Left lobe of liver (tissue), 2 donors: Measurements from ENCODE around the gene KCTD12. TPM values are rescaled to one million over a fixed set of nuclear protein-coding genes. Genes with fewer than 3 reads are reported as not detected.
A peak's percentile ranks its signal among the peaks of the same experiment; 100 is the strongest.
"Not testable (repeated sequence)": the region's sequence is repeated elsewhere in the genome, so short reads cannot be mapped to it uniquely, and the experiment has no call there.

Experiments
- ATAC-seq: fragments of 200-7000 bp; cut with Tn5 transposase; one replicate; pipeline ENCODE4 v1.9.1; 2020; ENCODE audit warnings: mild to moderate bottlenecking, moderate library complexity
- DNase-seq: peaks from one replicate; pipeline ENCODE4 v3.0.0-alpha.2; 2020; ENCODE audit warnings: low spot score
- total RNA-seq: library from RNA; stranded (reverse); gene quantifications from one replicate; pipeline ENCODE4 v1.2.1, GENCODE V29; 2021
- donor health status: DM: no; HTN: no; CAD: no; lungs with moderate emphysema.
- donor health status: DM: no; HTN: yes; CAD: no.

KCTD12 gene
- 3.7 TPM for total RNA-seq

- DNase-seq (peak; percentile 71), ATAC-seq (peak; percentile 84)
Measured at GRCh38 chr13:76886292-76887075, at the start of gene KCTD12. TSS of gene KCTD12 (minus strand) at chr13:76886405. CDS start at chr13:76886148, 257 bp downstream.

GRCh38 chr13:76934671-76935070 is 48.5 kb upstream of the KCTD12 start:
- DNase-seq: no peak
- no peak for ATAC-seq

GRCh38 chr13:76932076-76932475 is 45.9 kb upstream of the KCTD12 start:
- DNase-seq (no peak), ATAC-seq (no peak)

GRCh38 chr13:76929851-76930374 is 43.7 kb upstream of the KCTD12 start:
- DNase-seq (no peak), ATAC-seq (no peak)

GRCh38 chr13:76929320-76929719 is 43.1 kb upstream of the KCTD12 start:
- no peak for ATAC-seq

GRCh38 chr13:76928456-76928855 is 42.3 kb upstream of the KCTD12 start:
- no peak for DNase-seq
- ATAC-seq: no peak

More at GRCh38 chr13:76929320-76929719, 43.1 kb upstream of the KCTD12 start:
- no peak for DNase-seq

GRCh38 chr13:76927955-76928354 is 41.8 kb upstream of the KCTD12 start:
- no peak for DNase-seq

GRCh38 chr13:76925115-76925514 is 38.9 kb upstream of the KCTD12 start:
- ATAC-seq: no peak
- DNase-seq: no peak

More at GRCh38 chr13:76927955-76928354, 41.8 kb upstream of the KCTD12 start:
- ATAC-seq: no peak

- ATAC-seq (no peak), DNase-seq (no peak)
Measured at GRCh38 chr13:76921516-76921915, 35.3 kb upstream of the KCTD12 start.

- not testable (repeated sequence) for DNase-seq, ATAC-seq
Measured at GRCh38 chr13:76917755-76918481, 31.7 kb upstream of the KCTD12 start.

GRCh38 chr13:76917095-76917494 is 30.9 kb upstream of the KCTD12 start:
- DNase-seq: no peak
- ATAC-seq: no peak

- DNase-seq (no peak), ATAC-seq (no peak)
Measured at GRCh38 chr13:76913898-76914297, 27.7 kb upstream of the KCTD12 start.

GRCh38 chr13:76912476-76912875 is 26.3 kb upstream of the KCTD12 start:
- ATAC-seq: no peak
- no peak for DNase-seq

- no peak for ATAC-seq
Measured at GRCh38 chr13:76904507-76904906, 18.3 kb upstream of the KCTD12 start.

GRCh38 chr13:76903544-76904162 is 17.4 kb upstream of the KCTD12 start:
- peak; percentile 95 for ATAC-seq

More at GRCh38 chr13:76904507-76904906, 18.3 kb upstream of the KCTD12 start:
- DNase-seq: no peak

GRCh38 chr13:76899066-76899465 is 12.9 kb upstream of the KCTD12 start:
- ATAC-seq, DNase-seq: not testable (repeated sequence)

More at GRCh38 chr13:76903544-76904162, 17.4 kb upstream of the KCTD12 start:
- peak; percentile 58 for DNase-seq

GRCh38 chr13:76897171-76897570 is 11.0 kb upstream of the KCTD12 start:
- ATAC-seq: not testable (repeated sequence)

GRCh38 chr13:76894401-76895110 is 8.4 kb upstream of the KCTD12 start:
- DNase-seq (no peak), ATAC-seq (no peak)

More at GRCh38 chr13:76897171-76897570, 11.0 kb upstream of the KCTD12 start:
- DNase-seq: not testable (repeated sequence)

- DNase-seq (no peak), ATAC-seq (no peak)
Measured at GRCh38 chr13:76892488-76892887, 6.3 kb upstream of the KCTD12 start.

GRCh38 chr13:76890021-76890420 is 3.8 kb upstream of the KCTD12 start:
- no peak for ATAC-seq
- DNase-seq: no peak
